HEK293 (cell line): ENCODE data around the gene MYT1.

Experiments
- CTCF ChIA-PET: fragments of 350-600 bp; formaldehyde crosslinking; extraction: SDS; loops from one replicate; lab custom pipeline; 2021; ENCODE audit warnings: antibody characterized with exemption; lab: Yijun Ruan, JAX
- POLR2A ChIA-PET: fragments of 300-600 bp; formaldehyde crosslinking; extraction: SDS; loops from one replicate; lab custom pipeline; 2020; ENCODE audit warnings: antibody characterized with exemption, inconsistent platforms; lab: Yijun Ruan, JAX
- H3K27ac ChIP-seq: fragments of 200-500 bp; sonication (Bioruptor generic); 2 replicates; pipeline ENCODE4 v1.5.1; 2014; ENCODE audit warnings: low read depth, low read length, control low read depth, inconsistent platforms; ENCODE audit errors: extremely low read depth
- H3K36me3 ChIP-seq, 2 experiments: fragments of 200-500 bp in 1 of 2; sonication (Bioruptor generic) in 1 of 2; 1 replicate in 1 of 2; 2 replicates in 1 of 2; pipeline ENCODE4 v1.5.1; 2014 to 2017; ENCODE audit warnings: inconsistent platforms in 2 of 2, low read length in 2 of 2; ENCODE audit not compliant: control insufficient read depth in 2 of 2, insufficient read depth in 1 of 2
- H3K4me1 ChIP-seq: fragments of 200-500 bp; sonication (Bioruptor generic); 2 replicates; pipeline ENCODE4 v1.5.1; 2014; ENCODE audit warnings: mild to moderate bottlenecking, low read length, inconsistent platforms; ENCODE audit not compliant: control insufficient read depth, insufficient read depth
- H3K4me3 ChIP-seq: 2 replicates; pipeline ENCODE4 v1.5.1; 2011; ENCODE audit warnings: low read depth, mild to moderate bottlenecking, control low read depth, low read length, moderate library complexity
- H3K9me3 ChIP-seq: fragments of 200-500 bp; sonication (Bioruptor generic); 2 replicates; pipeline ENCODE4 v1.5.1; 2014; ENCODE audit warnings: low read depth, low read length, inconsistent platforms; ENCODE audit not compliant: control insufficient read depth, insufficient read depth
- ELK4 ChIP-seq: IDR thresholded peaks from 2 replicates; pipeline ENCODE4 v1.6.1; 2011; ENCODE audit warnings: mild to moderate bottlenecking, low read depth, low read length, borderline replicate concordance
- GLIS2 ChIP-seq: fragments of 450-650 bp; formaldehyde crosslinking; IDR thresholded peaks from 2 replicates; pipeline ENCODE4 v1.5.1; 2016; ENCODE audit warnings: missing biosample characterization, missing genetic modification characterization
- KLF1 ChIP-seq: fragments of 450-650 bp; formaldehyde crosslinking; IDR thresholded peaks from 2 replicates; pipeline ENCODE4 v1.5.1; 2016; ENCODE audit warnings: missing biosample characterization, missing genetic modification characterization
- PRDM10 ChIP-seq: fragments of 450-650 bp; formaldehyde crosslinking; IDR thresholded peaks from 2 replicates; pipeline ENCODE4 v1.5.1; 2016; ENCODE audit warnings: missing biosample characterization, missing genetic modification characterization
- TRIM28 ChIP-seq: IDR thresholded peaks from 2 replicates; pipeline ENCODE4 v1.6.1; 2011; ENCODE audit warnings: low read length, control low read depth, borderline replicate concordance
- ZBTB20 ChIP-seq: fragments of 450-650 bp; formaldehyde crosslinking; IDR thresholded peaks from 2 replicates; pipeline ENCODE4 v1.5.1; 2016; ENCODE audit warnings: missing biosample characterization, missing genetic modification characterization
- ZNF10 ChIP-seq: fragments of 450-650 bp; formaldehyde crosslinking; IDR thresholded peaks from 2 replicates; pipeline ENCODE4 v1.5.1; 2017; ENCODE audit warnings: missing biosample characterization, missing genetic modification characterization
- ZNF24 ChIP-seq: fragments of 450-650 bp; formaldehyde crosslinking; IDR thresholded peaks from 2 replicates; pipeline ENCODE4 v1.5.1; 2016; ENCODE audit warnings: missing biosample characterization, missing genetic modification characterization
- ZNF266 ChIP-seq: fragments of 450-650 bp; formaldehyde crosslinking; IDR thresholded peaks from 2 replicates; pipeline ENCODE4 v1.5.1; 2016; ENCODE audit warnings: missing biosample characterization, missing genetic modification characterization, low read depth
- ZNF362 ChIP-seq: fragments of 450-650 bp; formaldehyde crosslinking; IDR thresholded peaks from 2 replicates; pipeline ENCODE4 v1.5.1; 2016; ENCODE audit warnings: missing biosample characterization, missing genetic modification characterization
- ZNF394 ChIP-seq: fragments of 450-650 bp; formaldehyde crosslinking; IDR thresholded peaks from 2 replicates; pipeline ENCODE4 v1.5.1; 2016; ENCODE audit warnings: missing biosample characterization, missing genetic modification characterization, mild to moderate bottlenecking, moderate library complexity, borderline replicate concordance
- ZNF433 ChIP-seq: fragments of 450-650 bp; formaldehyde crosslinking; IDR thresholded peaks from 2 replicates; pipeline ENCODE4 v1.5.1; 2016; ENCODE audit warnings: missing biosample characterization, missing genetic modification characterization, low read depth
- ZNF596 ChIP-seq: fragments of 450-650 bp; IDR thresholded peaks from 2 replicates; pipeline ENCODE4 v1.5.0; 2018; ENCODE audit warnings: missing biosample characterization, mild to moderate bottlenecking, missing genetic modification characterization, moderate library complexity
- ZNF692 ChIP-seq: fragments of 450-650 bp; formaldehyde crosslinking; IDR thresholded peaks from 2 replicates; pipeline ENCODE4 v1.5.1; 2016; ENCODE audit warnings: missing biosample characterization, missing genetic modification characterization
- ZSCAN30 ChIP-seq: fragments of 450-650 bp; IDR thresholded peaks from 2 replicates; pipeline ENCODE4 v1.5.1; 2018; ENCODE audit warnings: missing biosample characterization, mild to moderate bottlenecking, missing genetic modification characterization, moderate library complexity
- ZSCAN4 ChIP-seq: fragments of 450-650 bp; formaldehyde crosslinking; IDR thresholded peaks from 2 replicates; pipeline ENCODE4 v1.5.1; 2017; ENCODE audit warnings: missing biosample characterization, missing genetic modification characterization

The MYT1 gene

GRCh38 chr20:64168381-64169090 is 4.3 kb downstream of the MYT1 start:
- Histone ChIP-seq H3K9me3 (no peaks in the 10 kb centered on the region), H3K4me1 (no peaks in the 10 kb centered on the region), H3K36me3 (no peaks in the 10 kb centered on the region), H3K27ac (no peak overlapping the region), H3K4me3 (no peak overlapping the region)
- ChIA-PET CTCF (no interaction called here), POLR2A (no interaction called here)
- no peak for TF ChIP-seq ELK4
- no peak for TF ChIP-seq ZNF433 (tag by site-specific recombination)
- 0 out of 2 replicates have a peak, but pooled peaks have one; percentile 12 for TF ChIP-seq KLF1 (tag by site-specific recombination)
- TF ChIP-seq ZNF10 (tag by site-specific recombination) = no peak
- TF ChIP-seq ZSCAN4 (tag by site-specific recombination) = no peak

GRCh38 chr20:64169091-64169560 is 4.9 kb downstream of the MYT1 start:
- CTCF ChIA-PET = no interaction called here
- POLR2A ChIA-PET = no interaction called here
- Histone ChIP-seq H3K36me3 (no peaks in the 10 kb centered on the region), H3K9me3 (no peaks in the 10 kb centered on the region), H3K4me1 (no peaks in the 10 kb centered on the region), H3K4me3 (no peak overlapping the region), H3K27ac (no peak overlapping the region)
- TF ChIP-seq ZNF692 (tag by site-specific recombination) (no peak), PRDM10 (tag by site-specific recombination) (no peak), ZBTB20 (tag by site-specific recombination) (no peak), GLIS2 (tag by site-specific recombination) (no peak), ZNF266 (no peak), TRIM28 (no peak), ZSCAN30 (tag by site-specific recombination) (no peak), ZNF596 (tag by site-specific recombination) (no peak), ZNF24 (tag by site-specific recombination) (no peak), ZNF362 (tag by site-specific recombination) (no peak), ZNF394 (tag by site-specific recombination) (no peak)
